C4-2B (cell line): ENCODE results near the gene SERINC5.

Source experiments
- H3K27ac ChIP-seq: fragments of 450-650 bp; 2 replicates; pipeline ENCODE4 v1.5.1; 2017
- ZFX ChIP-seq: fragments of 450-650 bp; IDR thresholded peaks from 2 replicates; pipeline ENCODE4 v1.6.1; 2017
- TF ChIP-seq, protein P1 (sequence below): fragments of 450-650 bp; conservative IDR thresholded peaks from 2 replicates; pipeline ENCODE4 v1.5.1; 2017; ENCODE audit warnings: mild to moderate bottlenecking

The SERINC5 gene

DNA sequence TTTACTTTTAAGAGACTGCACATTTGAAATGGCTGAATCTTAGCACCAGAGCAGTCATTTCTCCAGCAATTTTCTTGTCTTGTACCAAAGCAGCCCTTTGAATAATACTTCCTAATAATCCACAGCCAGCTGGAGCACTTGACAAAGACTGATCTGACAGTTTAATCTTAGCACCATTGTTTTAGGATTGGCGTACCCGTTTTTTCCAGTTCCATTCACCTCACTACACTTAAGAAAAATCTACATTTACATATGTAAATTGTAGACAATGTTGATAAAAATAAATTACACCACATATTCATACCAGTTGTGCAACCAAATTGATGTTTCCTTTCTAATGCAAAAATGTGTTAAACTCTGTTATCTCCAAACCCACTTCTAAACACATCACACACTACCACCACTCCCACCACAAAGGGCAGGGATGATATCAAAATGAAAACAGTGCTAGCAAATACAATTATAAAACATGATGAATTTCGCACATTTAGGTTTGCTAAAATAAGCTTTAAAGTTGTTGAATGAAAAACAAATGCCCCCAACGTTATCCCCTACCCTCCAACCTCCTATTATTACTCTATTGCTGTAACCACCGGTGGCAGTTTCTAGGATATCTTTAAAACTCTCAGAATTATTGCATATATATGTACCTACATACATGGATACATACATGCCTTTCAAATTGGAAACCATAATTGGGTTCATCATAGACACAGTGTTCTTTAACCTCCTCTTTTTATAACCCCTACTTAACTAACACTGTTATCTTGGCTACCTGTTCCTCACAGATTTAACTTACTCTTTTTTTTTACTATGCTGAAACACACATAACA lies 21.5 kb downstream of the SERINC5 start:
- no peak overlapping the region for H3K27ac ChIP-seq

DNA sequence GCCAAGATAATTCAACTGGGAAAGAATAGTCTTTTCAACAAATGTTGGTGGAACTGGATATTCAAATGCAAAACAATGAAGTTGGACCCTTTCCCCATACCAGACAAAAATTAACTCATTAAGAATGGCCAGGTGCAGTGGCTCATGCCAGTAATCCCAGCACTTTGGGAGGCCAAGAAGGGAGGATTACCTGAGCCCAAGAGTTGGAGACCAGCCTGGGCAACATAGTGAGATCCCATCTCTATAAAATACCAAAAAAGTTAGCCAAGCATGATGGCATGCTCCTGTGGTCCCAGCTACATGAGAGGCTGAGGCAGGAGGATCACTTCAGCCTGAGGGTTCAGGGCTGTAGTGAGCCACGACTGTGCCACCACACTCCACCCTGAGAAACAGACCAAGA lies 24.2 kb downstream of the SERINC5 start:
- H3K27ac ChIP-seq: no peak overlapping the region
- TF ChIP-seq, protein P1, sequence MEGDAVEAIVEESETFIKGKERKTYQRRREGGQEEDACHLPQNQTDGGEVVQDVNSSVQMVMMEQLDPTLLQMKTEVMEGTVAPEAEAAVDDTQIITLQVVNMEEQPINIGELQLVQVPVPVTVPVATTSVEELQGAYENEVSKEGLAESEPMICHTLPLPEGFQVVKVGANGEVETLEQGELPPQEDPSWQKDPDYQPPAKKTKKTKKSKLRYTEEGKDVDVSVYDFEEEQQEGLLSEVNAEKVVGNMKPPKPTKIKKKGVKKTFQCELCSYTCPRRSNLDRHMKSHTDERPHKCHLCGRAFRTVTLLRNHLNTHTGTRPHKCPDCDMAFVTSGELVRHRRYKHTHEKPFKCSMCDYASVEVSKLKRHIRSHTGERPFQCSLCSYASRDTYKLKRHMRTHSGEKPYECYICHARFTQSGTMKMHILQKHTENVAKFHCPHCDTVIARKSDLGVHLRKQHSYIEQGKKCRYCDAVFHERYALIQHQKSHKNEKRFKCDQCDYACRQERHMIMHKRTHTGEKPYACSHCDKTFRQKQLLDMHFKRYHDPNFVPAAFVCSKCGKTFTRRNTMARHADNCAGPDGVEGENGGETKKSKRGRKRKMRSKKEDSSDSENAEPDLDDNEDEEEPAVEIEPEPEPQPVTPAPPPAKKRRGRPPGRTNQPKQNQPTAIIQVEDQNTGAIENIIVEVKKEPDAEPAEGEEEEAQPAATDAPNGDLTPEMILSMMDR: no peak
- TF ChIP-seq ZFX: no peak

More for the DNA sequence above, 21.5 kb downstream of the SERINC5 start:
- TF ChIP-seq, protein P1: no peak
- TF ChIP-seq ZFX: no peak

DNA sequence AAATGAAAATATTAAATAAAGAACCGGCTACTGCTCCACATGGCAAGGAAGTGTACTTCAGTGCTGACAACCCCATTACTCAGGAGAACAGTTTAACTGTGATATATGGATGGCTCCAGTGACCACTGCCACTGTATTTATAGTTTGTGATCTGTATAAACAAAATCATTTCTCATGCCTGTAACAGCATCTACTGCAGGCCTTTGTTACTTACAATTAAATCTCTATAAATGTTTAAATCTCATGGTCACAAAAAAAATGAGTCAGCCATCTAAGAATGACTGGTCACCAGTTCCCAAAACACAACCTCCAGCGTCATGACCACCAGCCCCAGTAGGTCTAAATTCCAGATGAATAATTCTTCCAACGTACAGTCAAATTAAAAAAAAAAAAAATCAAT lies 24.6 kb downstream of the SERINC5 start:
- no peak overlapping the region for H3K27ac ChIP-seq
- TF ChIP-seq, protein P1: no peak
- no peak for TF ChIP-seq ZFX

GRCh38 chr5:80230269-80230992 lies 25.4 kb downstream of the SERINC5 start:
- TF ChIP-seq ZFX: no peak
- TF ChIP-seq, protein P1: no peak
- H3K27ac ChIP-seq: peak overlapping the region; percentile 77

DNA sequence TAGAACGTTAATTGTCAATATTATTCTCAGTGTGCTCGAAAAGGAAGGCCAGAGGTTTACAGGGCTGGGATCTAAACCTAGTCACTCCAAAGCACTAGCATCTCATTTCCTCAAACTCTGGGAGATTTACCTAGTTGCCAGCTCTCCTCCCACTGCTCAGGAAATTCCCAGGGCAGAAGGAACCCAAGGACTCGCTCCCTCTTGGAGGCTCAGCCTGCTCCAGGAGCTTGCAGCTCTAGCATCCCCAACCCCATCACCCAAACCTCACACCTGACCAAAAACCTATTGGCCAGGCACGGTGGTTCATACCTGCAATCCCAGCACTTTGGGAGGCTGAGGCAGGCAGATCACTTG lies 26.0 kb downstream of the SERINC5 start:
- peak overlapping the region; percentile 77 for H3K27ac ChIP-seq
- TF ChIP-seq ZFX: no peak
- TF ChIP-seq, protein P1: no peak

DNA sequence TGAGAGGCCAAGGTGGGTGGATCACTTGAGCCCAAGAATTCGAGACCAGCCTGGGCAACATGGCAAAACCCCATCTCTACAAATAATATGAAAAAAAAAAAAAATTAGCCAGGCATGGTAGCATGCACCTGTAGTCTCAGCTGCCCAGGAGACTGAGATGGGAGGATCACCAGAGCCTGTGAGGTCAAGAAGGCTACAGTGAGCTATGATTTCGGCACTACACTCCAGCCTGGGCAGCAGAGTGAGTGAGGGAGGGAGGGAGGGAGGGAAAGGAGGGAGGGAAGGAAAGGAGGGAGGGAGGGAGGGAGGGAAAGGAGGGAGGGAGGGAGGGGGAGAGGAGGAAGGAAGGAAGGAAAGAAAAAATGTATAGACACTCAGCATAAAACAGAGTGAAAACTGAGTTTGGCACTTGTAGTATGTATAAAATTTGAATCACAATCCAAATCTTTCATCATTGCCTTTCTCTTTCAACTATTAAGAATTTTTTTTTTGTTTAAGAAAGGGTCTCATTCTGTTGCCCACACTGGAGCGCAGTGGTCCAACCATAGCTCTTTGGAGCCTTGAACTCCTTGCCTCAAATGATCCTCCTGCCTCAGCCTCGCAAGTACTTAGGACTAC lies 27.8 kb downstream of the SERINC5 start:
- H3K27ac ChIP-seq: no peak overlapping the region
- TF ChIP-seq, protein P1: no peak
- TF ChIP-seq ZFX: no peak

GRCh38 chr5:80225934-80226326 lies 29.9 kb downstream of the SERINC5 start:
- H3K27ac ChIP-seq: peak overlapping the region; percentile 25
- TF ChIP-seq, protein P1: no peak
- TF ChIP-seq ZFX: no peak
